ENCODE data around the gene HEATR9. TPM values are rescaled to one million over a fixed set of nuclear protein-coding genes. Genes with fewer than 3 reads are reported as not detected.
A peak's percentile ranks its signal among the peaks of the same experiment; 100 is the strongest.

The HEATR9 gene
- total and polyA plus RNA-seq, 4 donors, result 0.08 TPM; not detected in 3

DNA sequence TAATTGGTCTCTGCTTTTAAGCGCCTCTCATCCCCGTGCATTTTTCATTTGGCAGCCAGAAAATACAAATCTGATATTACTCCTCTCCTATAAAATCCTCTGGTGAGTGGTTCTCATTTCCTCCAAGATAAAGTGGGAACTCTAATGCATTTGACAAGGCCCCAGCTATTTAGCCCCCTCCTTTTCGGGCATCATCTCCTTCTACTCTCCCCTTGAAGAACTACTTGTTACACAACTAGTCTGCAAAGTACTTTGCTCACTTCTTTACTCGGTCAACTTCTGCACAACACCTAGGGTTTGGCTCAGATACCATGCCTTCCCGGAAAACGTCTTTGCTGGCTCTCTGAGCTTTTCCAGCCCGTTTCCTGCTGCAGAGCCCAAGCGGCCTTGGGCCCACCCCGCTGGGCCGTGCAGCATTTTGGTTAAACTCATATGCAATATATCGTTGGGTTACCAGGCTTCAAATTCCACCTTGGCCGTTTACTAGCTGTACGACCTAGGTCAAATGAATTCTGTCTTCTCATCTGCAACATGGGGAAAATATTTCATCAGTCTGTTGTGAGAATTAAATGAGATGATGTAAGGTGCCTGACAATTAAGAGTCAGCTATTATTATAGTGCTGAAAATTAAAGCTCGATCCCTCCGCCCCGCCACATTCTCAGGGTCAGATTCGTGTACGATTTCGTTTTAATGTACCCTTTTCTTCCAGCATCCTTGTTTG lies 60.3 kb downstream of the HEATR9 start:
- Histone ChIP-seq H3K27ac (ENCODE audit: low read depth in 1 of 2, low read length in 2 of 2) (peak overlapping the region; percentile 91 to 95), H3K4me3 (ENCODE audit: low read depth in 1 of 3, low read length in 3 of 3) (peak overlapping the region; percentile 53 to 85 (median 71)), H3K9me3 (ENCODE audit: control insufficient read depth in 4 of 4, low read length in 3 of 4) (no peaks in the 10 kb centered on the region), H3K27me3 (ENCODE audit: control insufficient read depth in 4 of 4, insufficient read depth in 4 of 4, low read length in 3 of 4) (no peaks in the 10 kb centered on the region), H3K4me1 (ENCODE audit: control insufficient read depth in 4 of 4, insufficient read depth in 4 of 4, low read length in 3 of 4) (peaks cover 1 to 18% (median 14%) of the 10 kb centered on the region in 4 donors), H3K9ac (ENCODE audit: low read depth in 1 of 2, low read length in 2 of 2) (peak overlapping the region in 1 of 2 donors; percentile 91), H3K36me3 (ENCODE audit: control insufficient read depth in 4 of 4, insufficient read depth in 3 of 4, low read depth in 1 of 4, low read length in 3 of 4) (no peaks in the 10 kb centered on the region)
- no peak for TF ChIP-seq ATF3 (IDR thresholded peaks at IDR 0.05)
- peak; percentile 2 for TF ChIP-seq NR2F2 (IDR thresholded peaks at IDR 0.05)
- no peak for TF ChIP-seq YY1 (IDR thresholded peaks at IDR 0.05)
- 30% methylated on average over 19 of the region's 19 CpGs for WGBS
- no peak for DNase-seq (ENCODE audit: low spot score)

DNA sequence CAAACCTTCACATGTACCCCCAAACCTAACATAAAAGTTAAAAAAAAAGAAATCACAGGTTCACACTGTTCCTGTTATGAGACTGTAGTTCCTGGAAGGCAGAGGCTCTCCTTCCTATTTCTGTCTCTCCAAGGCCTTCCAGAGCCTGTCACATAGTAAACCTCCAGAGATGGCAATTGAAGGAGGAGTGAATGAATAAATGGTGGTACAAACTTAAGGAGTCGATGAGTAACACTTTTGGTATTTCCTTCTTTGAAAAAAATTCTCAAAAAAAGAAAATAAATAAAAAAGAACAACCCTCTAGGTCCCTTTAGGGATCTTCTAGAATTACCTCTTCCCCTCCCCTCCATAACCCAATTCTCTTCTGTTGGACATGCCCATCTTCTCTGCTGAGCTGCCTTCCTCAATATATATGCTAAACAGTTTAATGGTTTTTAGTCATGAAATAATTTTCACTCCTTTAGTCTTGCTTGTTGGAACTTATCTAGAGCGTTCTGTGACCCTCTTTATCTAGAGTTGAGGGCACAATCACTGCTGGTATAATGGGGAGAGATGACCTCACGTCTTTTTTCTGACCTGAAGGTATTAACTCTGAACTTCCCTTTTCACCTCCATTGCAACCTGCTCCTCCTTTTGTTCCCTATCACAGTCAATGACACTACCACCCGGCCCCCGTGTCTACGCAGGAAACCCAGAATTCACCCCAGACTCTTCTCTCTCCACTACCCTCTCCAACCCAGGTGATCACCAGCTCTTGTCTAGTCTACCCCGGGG lies 61.1 kb downstream of the HEATR9 start:
- WGBS, result 86% methylated on average over 7 of the region's 7 CpGs
- Histone ChIP-seq H3K9me3 (ENCODE audit: control insufficient read depth in 4 of 4, low read length in 3 of 4) (no peaks in the 10 kb centered on the region), H3K27me3 (ENCODE audit: control insufficient read depth in 4 of 4, insufficient read depth in 4 of 4, low read length in 3 of 4) (no peaks in the 10 kb centered on the region), H3K27ac (ENCODE audit: low read depth in 1 of 2, low read length in 2 of 2) (no peak overlapping the region), H3K4me1 (ENCODE audit: control insufficient read depth in 4 of 4, insufficient read depth in 4 of 4, low read length in 3 of 4) (peaks cover 1 to 18% (median 14%) of the 10 kb centered on the region in 4 donors), H3K4me3 (ENCODE audit: low read depth in 1 of 3, low read length in 3 of 3) (no peak overlapping the region), H3K36me3 (ENCODE audit: control insufficient read depth in 4 of 4, insufficient read depth in 3 of 4, low read depth in 1 of 4, low read length in 3 of 4) (no peaks in the 10 kb centered on the region), H3K9ac (ENCODE audit: low read depth in 1 of 2, low read length in 2 of 2) (no peak overlapping the region)
- TF ChIP-seq SP1 (IDR thresholded peaks at IDR 0.05) (no peak), FOXA2 (IDR thresholded peaks at IDR 0.05) (no peak), YY1 (IDR thresholded peaks at IDR 0.05) (no peak), TAF1 (conservative IDR thresholded peaks at IDR 0.05) (no peak), FOXA1 (IDR thresholded peaks at IDR 0.05) (no peak), NR2F2 (IDR thresholded peaks at IDR 0.05) (no peak), HNF4A (conservative IDR thresholded peaks at IDR 0.05) (no peak), GABPA (IDR thresholded peaks at IDR 0.05 in 1 of 2, conservative IDR thresholded peaks at IDR 0.05 in 1 of 2) (no peak), RAD21 (IDR thresholded peaks at IDR 0.05) (no peak), HNF4G (IDR thresholded peaks at IDR 0.05) (no peak)
- TF ChIP-seq, protein P1, sequence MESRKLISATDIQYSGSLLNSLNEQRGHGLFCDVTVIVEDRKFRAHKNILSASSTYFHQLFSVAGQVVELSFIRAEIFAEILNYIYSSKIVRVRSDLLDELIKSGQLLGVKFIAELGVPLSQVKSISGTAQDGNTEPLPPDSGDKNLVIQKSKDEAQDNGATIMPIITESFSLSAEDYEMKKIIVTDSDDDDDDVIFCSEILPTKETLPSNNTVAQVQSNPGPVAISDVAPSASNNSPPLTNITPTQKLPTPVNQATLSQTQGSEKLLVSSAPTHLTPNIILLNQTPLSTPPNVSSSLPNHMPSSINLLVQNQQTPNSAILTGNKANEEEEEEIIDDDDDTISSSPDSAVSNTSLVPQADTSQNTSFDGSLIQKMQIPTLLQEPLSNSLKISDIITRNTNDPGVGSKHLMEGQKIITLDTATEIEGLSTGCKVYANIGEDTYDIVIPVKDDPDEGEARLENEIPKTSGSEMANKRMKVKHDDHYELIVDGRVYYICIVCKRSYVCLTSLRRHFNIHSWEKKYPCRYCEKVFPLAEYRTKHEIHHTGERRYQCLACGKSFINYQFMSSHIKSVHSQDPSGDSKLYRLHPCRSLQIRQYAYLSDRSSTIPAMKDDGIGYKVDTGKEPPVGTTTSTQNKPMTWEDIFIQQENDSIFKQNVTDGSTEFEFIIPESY (IDR thresholded peaks at IDR 0.05), result no peak
- TF ChIP-seq, protein P2, sequence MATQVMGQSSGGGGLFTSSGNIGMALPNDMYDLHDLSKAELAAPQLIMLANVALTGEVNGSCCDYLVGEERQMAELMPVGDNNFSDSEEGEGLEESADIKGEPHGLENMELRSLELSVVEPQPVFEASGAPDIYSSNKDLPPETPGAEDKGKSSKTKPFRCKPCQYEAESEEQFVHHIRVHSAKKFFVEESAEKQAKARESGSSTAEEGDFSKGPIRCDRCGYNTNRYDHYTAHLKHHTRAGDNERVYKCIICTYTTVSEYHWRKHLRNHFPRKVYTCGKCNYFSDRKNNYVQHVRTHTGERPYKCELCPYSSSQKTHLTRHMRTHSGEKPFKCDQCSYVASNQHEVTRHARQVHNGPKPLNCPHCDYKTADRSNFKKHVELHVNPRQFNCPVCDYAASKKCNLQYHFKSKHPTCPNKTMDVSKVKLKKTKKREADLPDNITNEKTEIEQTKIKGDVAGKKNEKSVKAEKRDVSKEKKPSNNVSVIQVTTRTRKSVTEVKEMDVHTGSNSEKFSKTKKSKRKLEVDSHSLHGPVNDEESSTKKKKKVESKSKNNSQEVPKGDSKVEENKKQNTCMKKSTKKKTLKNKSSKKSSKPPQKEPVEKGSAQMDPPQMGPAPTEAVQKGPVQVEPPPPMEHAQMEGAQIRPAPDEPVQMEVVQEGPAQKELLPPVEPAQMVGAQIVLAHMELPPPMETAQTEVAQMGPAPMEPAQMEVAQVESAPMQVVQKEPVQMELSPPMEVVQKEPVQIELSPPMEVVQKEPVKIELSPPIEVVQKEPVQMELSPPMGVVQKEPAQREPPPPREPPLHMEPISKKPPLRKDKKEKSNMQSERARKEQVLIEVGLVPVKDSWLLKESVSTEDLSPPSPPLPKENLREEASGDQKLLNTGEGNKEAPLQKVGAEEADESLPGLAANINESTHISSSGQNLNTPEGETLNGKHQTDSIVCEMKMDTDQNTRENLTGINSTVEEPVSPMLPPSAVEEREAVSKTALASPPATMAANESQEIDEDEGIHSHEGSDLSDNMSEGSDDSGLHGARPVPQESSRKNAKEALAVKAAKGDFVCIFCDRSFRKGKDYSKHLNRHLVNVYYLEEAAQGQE (IDR thresholded peaks at IDR 0.05), result no peak
- DNase-seq (ENCODE audit: low spot score), result no peak

Small RNAs within 50 kb of the gene (small RNA-seq; reads per million reads assigned to genes)
- 2,663 reads per million, percentile 100 among the genes with 10 or more reads in this experiment for gene RF00100

Other genes with a start within 250 kb of the HEATR9 start
- 1 to 10 TPM in 1 of 2 donors, under 1 TPM in 1; 0.42 to 3.8 TPM for gene RASL10B, start 137.3 kb downstream of the HEATR9 start, total RNA-seq
- gene RASL10B, start 137.3 kb downstream of the HEATR9 start, polyA plus RNA-seq, result 1 to 10 TPM; 1.7 to 2.7 TPM
- not detected for gene GAS2L2, start 115.7 kb downstream of the HEATR9 start, total RNA-seq
- not detected for gene GAS2L2, start 115.7 kb downstream of the HEATR9 start, polyA plus RNA-seq
- gene C17orf50, start 108.0 kb downstream of the HEATR9 start, total RNA-seq, result not detected
- not detected for gene C17orf50, start 108.0 kb downstream of the HEATR9 start, polyA plus RNA-seq
- gene MMP28, start 73.2 kb downstream of the HEATR9 start, total RNA-seq, result under 1 TPM; 0.59 to 0.75 TPM
- under 1 TPM; 0.14 to 0.30 TPM for gene MMP28, start 73.2 kb downstream of the HEATR9 start, polyA plus RNA-seq
- 10 to 100 TPM; 68.9 to 75.0 TPM for gene TAF15, start 59.4 kb downstream of the HEATR9 start, total RNA-seq
- gene TAF15, start 59.4 kb downstream of the HEATR9 start, polyA plus RNA-seq, result 10 to 100 TPM; 13.5 to 66.3 TPM
- 1 to 10 TPM; 1.7 to 2.2 TPM for gene CCL5, start 11.5 kb upstream of the HEATR9 start, total RNA-seq
- 1 to 10 TPM; 2.9 to 4.7 TPM for gene CCL5, start 11.5 kb upstream of the HEATR9 start, polyA plus RNA-seq
- gene RDM1, start 61.9 kb upstream of the HEATR9 start, total RNA-seq, result 1 to 10 TPM in 1 of 2 donors, not detected in 1; 1.9 TPM
- gene RDM1, start 61.9 kb upstream of the HEATR9 start, polyA plus RNA-seq, result under 1 TPM; 0.29 to 0.42 TPM
- not detected for gene LYZL6, start 74.8 kb upstream of the HEATR9 start, total RNA-seq
- not detected for gene LYZL6, start 74.8 kb upstream of the HEATR9 start, polyA plus RNA-seq
- 10 to 100 TPM in 1 of 2 donors, under 1 TPM in 1; 0.65 to 22.3 TPM for gene CCL16, start 112.6 kb upstream of the HEATR9 start, total RNA-seq
- gene CCL16, start 112.6 kb upstream of the HEATR9 start, polyA plus RNA-seq, result 10 to 100 TPM in 1 of 2 donors, 1 to 10 TPM in 1; 8.1 to 21.7 TPM
- gene CCL14, start 117.8 kb upstream of the HEATR9 start, total RNA-seq, result 10 to 100 TPM in 1 of 2 donors, 1 to 10 TPM in 1; 1.9 to 11.6 TPM
- 100 to 1,000 TPM in 1 of 2 donors, 10 to 100 TPM in 1; 68.7 to 124 TPM for gene CCL14, start 117.8 kb upstream of the HEATR9 start, polyA plus RNA-seq
- 10 to 100 TPM in 1 of 2 donors, 1 to 10 TPM in 1; 9.2 to 14.1 TPM for gene CCL15, start 132.7 kb upstream of the HEATR9 start, total RNA-seq
- gene CCL15, start 132.7 kb upstream of the HEATR9 start, polyA plus RNA-seq, result 10 to 100 TPM in 1 of 2 donors, 1 to 10 TPM in 1; 8.8 to 27.8 TPM
- 1 to 10 TPM; 1.9 to 8.7 TPM for gene CCL23, start 149.1 kb upstream of the HEATR9 start, total RNA-seq
- 10 to 100 TPM in 1 of 2 donors, 1 to 10 TPM in 1; 3.9 to 24.4 TPM for gene CCL23, start 149.1 kb upstream of the HEATR9 start, polyA plus RNA-seq
- under 1 TPM in 1 of 2 donors, not detected in 1; 0.92 TPM for gene CCL18, start 195.4 kb upstream of the HEATR9 start, total RNA-seq
- under 1 TPM; 0.22 to 0.76 TPM for gene CCL18, start 195.4 kb upstream of the HEATR9 start, polyA plus RNA-seq
- gene CCL3, start 221.3 kb upstream of the HEATR9 start, total RNA-seq, result 1 to 10 TPM in 1 of 2 donors, under 1 TPM in 1; 0.92 to 5.6 TPM
- 1 to 10 TPM; 1.6 to 2.1 TPM for gene CCL3, start 221.3 kb upstream of the HEATR9 start, polyA plus RNA-seq
- gene CCL4, start 234.9 kb upstream of the HEATR9 start, total RNA-seq, result 1 to 10 TPM; 1.7 to 4.6 TPM
- gene CCL4, start 234.9 kb upstream of the HEATR9 start, polyA plus RNA-seq, result 1 to 10 TPM; 2.2 to 3.3 TPM